ENCODE measurements around the gene TMCO1.

- TF ChIP-seq EZH2 (IDR thresholded peaks at IDR 0.05) (no peak), FOXP2 (optimal IDR thresholded peaks at IDR 0.05; ENCODE audit: control extremely low read depth, extremely low read length, insufficient read depth) (no peak)
These were observed 41.8 kb downstream of the TMCO1 start for GRCh38 chr1:165726841-165727240.

All from SK-N-MC (cell line).